Effector CD8-positive, alpha-beta T cell (primary cell): ENCODE results near the gene CA7.

ENCODE experiments used
- DNase-seq: peaks from one replicate; lab custom pipeline; 2025; lab: John Stamatoyannopoulos, UW

CA7 gene

GRCh38 chr16:66872943-66873684 lies 28.9 kb downstream of the CA7 start:
- DNase-seq, result peak; percentile 67

- DNase-seq, result no peak
These were observed 29.5 kb downstream of the CA7 start for GRCh38 chr16:66873685-66874055.

- DNase-seq, result no peak
These were observed 30.0 kb downstream of the CA7 start for GRCh38 chr16:66874079-66874775.

- DNase-seq, result no peak
These were observed 33.9 kb downstream of the CA7 start for GRCh38 chr16:66878067-66878466.

DNA sequence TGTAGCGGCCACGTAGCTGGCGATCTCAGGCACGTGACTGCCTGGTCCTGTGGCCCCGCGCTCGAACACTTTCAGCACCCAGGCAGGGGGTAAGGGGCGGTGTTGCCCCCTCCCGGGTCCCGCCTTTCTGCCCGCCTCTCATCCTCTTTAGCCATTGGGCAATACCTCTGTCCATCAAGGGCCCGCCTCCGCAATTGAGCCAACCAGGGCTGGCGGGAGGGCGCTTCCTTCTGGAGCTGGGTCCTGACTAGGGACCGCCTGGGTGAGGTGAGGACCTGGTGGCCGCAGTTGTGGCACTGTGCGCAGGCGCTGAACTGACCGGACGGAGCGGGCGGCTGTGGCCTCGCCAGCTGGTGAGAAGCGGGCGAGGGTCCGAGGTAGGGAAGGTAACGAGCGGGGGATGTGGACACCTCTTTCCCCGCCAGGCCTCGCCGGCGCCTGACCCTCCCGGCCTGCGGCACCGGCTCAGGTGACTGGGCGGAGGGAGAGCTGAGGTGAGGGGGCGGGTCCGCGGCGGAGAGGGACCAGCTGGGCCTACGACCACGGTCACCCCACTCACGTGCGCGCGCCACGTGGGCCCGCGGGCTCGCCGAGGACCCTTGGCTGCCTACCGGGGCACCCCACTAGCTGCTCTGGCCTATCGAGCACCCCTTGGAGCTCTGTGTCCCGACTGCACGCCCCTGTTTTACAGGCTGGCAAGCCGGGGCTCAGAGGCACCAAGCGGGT lies 36.2 kb downstream of the CA7 start, which contains the start of gene PDP2:
TSS of gene PDP2 (plus strand) at position 228 of the 726 bp plus-strand sequence. CDS start 3,770 bp downstream, outside the sequence.
- peak; percentile 86 for DNase-seq

DNA sequence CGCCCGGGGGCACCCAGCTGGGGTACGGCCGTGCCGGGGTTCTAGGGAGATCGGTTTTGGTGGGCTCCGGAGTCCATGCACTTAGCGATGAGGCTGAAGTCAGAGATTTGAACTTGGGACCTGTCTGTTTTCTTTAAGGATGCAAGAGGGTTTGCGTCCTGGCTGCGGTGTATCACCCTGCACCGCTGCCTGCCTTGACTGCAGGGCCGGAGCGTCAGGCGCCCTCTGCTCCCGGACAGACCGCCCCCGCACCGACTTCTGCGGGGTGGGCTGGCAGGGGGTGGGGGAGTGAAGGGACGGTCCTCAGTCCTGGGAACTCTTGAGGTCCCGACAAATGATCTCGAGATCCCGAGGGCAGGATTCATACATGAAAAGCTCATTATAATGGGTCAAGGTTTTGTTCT lies 36.8 kb downstream of the CA7 start:
- no peak for DNase-seq

DNA sequence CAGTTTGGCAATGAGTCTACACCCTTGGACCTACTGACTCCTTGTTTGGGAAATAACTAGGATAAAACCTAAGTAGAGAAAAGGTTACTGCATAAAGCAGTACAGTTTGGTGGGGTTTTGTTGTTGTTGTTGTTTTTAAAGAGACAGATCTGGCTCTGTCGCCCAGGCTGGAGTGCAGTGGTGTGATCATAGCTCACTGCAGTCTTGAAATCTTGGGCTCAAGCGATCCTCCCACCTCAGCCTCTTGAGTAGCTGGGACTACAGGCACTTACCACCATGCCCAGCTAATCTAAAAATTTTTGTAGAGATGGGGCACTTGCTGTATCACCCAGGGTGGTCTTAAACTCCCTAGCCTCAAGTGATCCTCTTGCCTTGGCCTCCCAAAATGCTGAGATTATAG lies 37.3 kb downstream of the CA7 start:
- no peak for DNase-seq

DNA sequence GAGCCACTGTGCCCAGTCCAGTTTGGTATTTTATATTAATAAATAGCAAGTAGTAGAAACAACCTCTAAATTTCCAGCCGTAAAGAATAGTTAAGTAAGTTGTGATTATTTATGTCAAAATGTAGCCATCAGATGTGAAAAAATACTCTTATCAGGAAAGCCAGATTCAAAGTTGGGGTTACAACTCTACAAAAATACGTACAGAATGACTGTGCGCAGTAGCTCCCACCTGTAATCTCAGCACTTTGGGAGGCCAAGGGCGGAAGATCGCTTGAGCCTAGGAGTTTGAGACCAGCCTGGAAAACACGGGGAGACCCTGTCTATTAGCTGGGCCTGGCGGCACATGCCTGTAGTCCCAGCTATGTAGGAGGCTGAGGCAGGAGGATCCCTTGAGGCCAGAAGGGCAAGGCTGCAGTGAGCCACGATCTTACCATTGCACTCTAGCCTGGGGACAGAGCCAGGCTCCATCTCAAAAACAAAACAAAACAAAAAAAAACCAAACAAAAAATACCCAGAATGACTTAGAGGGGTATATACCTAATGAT lies 37.8 kb downstream of the CA7 start:
- DNase-seq, result no peak

DNA sequence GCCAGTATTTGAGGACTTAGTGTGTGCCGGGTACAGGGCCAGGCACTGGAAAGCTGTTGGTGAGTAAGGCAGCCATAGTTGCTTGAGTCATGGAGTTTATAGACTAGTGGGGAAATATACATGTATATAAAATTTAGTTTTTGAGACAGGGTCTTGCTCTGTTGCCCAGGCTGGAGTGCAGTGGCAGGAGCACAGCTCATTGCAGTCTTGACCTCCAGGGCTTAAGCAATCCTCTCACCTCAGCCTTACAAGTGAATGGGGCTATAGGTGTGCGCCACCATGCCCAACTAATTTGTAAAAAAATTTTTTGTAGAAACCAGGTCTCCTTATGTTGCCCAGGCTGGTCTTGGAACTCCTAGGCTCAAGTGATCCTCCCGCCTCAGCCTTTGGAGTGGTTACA lies 38.5 kb downstream of the CA7 start:
- no peak for DNase-seq

DNA sequence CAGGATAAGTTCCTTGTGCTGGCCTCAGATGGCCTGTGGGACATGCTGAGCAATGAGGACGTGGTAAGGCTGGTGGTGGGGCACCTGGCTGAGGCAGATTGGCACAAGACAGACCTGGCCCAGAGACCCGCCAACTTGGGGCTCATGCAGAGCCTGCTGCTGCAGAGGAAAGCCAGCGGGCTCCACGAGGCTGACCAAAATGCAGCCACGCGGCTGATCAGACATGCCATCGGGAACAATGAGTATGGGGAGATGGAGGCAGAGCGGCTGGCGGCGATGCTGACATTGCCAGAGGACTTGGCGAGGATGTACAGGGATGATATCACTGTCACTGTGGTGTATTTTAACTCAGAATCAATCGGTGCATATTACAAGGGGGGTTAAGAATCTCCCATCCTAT lies 41.3 kb downstream of the CA7 start:
- DNase-seq, result no peak

GRCh38 chr16:66886321-66886720 lies 42.1 kb downstream of the CA7 start:
- no peak for DNase-seq

- no peak for DNase-seq
These were observed 42.7 kb downstream of the CA7 start for GRCh38 chr16:66886914-66887313.

DNA sequence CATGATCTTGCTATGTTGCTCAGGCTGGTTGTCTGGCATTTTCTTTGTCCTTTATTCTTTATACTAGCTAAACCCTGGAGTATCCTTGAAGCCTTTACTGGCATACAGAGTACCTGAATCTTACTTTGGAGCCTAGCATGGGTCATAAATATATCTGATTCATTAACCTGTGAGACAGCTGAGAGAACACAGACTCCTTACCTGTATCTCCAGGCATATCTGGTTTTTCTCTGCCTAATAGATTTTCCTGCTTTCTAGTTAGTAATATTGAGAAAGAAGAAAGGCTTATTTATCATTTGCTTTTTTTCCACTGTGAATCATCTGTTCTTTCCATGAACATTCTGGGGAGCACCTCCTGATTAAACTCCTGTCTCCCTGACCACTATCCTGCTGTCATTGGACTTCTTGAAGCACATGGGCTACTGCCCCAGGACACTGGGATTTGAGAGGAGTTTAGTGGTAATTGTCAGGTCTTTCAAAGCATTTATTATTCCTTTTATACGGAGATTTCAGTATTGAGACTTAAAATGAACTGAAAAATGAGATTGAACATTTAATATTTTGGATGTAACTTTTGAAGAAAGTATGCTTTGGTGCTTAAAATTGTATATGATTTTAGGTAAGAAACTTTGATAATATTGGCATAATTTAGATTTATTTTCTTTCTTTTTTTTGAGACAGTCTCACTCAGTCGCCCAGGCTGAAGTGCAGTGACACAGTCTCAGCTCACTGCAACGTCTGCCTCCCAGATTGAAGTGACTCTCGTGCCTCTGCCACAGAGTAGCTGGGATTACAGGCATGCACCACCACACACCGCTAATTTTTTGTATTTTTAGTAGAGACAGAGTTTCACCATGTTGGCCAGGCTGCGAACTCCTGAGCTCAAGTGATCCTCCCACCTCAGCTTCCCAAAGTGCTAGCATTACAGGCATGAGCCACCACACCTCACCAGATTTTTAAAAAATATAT lies 44.7 kb downstream of the CA7 start:
- no peak for DNase-seq

DNA sequence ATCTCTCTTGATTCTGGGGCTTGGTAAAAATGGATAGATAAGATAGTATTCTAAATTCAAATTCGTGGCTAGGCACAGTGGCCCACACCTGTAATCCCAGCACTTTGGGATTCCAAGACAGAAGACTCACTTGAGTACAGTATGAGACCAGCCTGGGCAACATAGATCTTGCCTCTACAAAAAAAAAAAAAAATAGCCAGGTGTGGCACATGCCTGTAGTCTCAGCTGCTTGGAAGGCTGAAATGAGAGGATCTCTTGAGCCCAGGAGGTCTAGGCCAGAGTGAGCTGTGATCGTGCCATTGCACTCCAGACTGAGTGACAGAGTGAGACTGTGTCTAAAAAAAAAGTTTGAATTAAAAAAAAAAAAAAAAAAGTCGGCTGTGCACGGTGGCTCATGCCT lies 45.4 kb downstream of the CA7 start:
- DNase-seq, result no peak

DNA sequence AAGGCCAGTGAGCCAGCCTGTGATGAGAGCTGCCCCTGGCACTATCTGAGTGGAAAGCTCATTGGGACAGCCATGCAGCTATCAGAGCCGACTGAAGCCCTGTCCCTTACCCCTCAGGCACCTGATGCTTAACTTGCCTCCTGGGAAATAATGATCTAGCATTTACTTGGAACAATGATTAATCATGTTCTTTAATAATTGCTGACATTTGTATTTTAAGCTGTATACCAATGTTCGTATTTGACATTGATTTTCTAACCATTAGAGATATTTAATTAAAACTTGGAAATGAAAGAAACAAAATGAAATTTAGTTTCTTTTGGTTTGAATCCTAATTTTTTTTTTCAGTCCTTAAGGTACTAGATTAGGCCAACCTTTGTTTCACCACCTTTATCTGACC lies 46.6 kb downstream of the CA7 start:
- DNase-seq, result no peak

GRCh38 chr16:66891360-66891759 lies 47.1 kb downstream of the CA7 start:
- DNase-seq, result no peak

- DNase-seq, result no peak
These were observed 47.6 kb downstream of the CA7 start for GRCh38 chr16:66891797-66892196.

GRCh38 chr16:66894055-66894454 lies 49.8 kb downstream of the CA7 start:
- DNase-seq, result no peak

- peak; percentile 11 for DNase-seq
These were observed 50.9 kb downstream of the CA7 start for GRCh38 chr16:66894948-66895688.

DNA sequence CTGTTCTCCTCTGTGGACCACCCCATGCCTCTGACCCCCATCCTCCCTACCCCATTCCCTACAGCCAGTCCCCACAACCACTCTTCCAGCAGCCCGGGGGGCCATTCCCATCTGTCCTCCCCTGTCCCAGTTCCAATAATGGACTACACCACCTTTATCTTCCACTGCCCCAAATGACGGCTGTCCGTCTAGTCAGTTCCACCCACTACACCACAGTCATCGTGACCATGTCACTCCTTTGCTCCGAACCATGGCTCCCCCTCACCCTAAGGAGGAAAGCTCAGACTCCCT lies 51.4 kb downstream of the CA7 start:
- DNase-seq, result no peak

DNA sequence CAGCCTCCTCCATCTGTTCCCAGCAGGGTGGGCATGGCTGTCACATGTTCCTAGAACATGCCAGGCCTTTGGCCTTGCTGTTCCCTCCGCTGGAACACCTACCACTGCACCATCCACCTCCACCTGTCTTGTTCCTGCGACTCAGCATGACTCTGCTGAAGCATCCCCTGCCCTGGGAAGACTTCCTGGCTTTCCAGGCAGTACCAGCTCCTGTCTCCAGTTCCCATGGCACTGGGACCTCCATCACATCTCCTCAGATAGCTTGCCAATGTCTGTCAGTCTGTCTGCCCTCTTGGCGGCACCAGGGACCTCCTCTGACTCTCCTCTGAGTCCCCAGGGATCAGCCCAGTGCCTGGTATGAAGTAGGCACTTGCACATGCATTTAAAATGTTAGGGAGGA lies 51.8 kb downstream of the CA7 start:
- no peak for DNase-seq
